Common myeloid progenitor, CD34-positive (primary cell): Measurements from ENCODE around the gene REC8.
A peak's percentile ranks its signal among the peaks of the same experiment; 100 is the strongest.

Experiments
- CTCF ChIA-PET: fragments of 350-600 bp; sonication (Branson Sonifier 250); formaldehyde crosslinking; loops from one replicate; lab custom pipeline; 2021; ENCODE audit warnings: antibody characterized with exemption; lab: Charles Lee
- POLR2A ChIA-PET: fragments of 350-600 bp; sonication (Branson Sonifier 250); formaldehyde crosslinking; loops from one replicate; lab custom pipeline; 2021; ENCODE audit warnings: antibody characterized with exemption; lab: Charles Lee
- DNase-seq, 3 donors: peaks; one replicate each; pipeline versions ENCODE4 v3.0.0 to v3.0.0-alpha.2; 2013
- H3K27ac ChIP-seq, 2 experiments: 1 replicate in 1 of 2; 2 replicates in 1 of 2; pipeline ENCODE4 v1.7.0; 2013; ENCODE audit warnings: inconsistent platforms in 2 of 2, low read length in 2 of 2, mild to moderate bottlenecking in 2 of 2, low read depth in 1 of 2, moderate library complexity in 1 of 2; ENCODE audit not compliant: severe bottlenecking in 2 of 2, insufficient read depth in 1 of 2, poor library complexity in 1 of 2
- H3K27me3 ChIP-seq, 5 experiments: replicated peaks in 2 of 5; 1 replicate in 3 of 5; 2 replicates in 2 of 5; pipeline versions ENCODE4 v1.6.1 to v1.7.0; 2013; ENCODE audit warnings: low read length in 4 of 5, mild to moderate bottlenecking in 2 of 5, moderate library complexity in 2 of 5, inconsistent platforms in 1 of 5; ENCODE audit not compliant: insufficient read depth in 5 of 5, control insufficient read depth in 4 of 5
- H3K36me3 ChIP-seq, 4 experiments: 1 replicate in 2 of 4; 2 replicates in 2 of 4; pipeline versions ENCODE4 v1.6.1 to v1.7.0; 2013; ENCODE audit warnings: low read length in 3 of 4, control low read depth in 1 of 4, mild to moderate bottlenecking in 1 of 4; ENCODE audit not compliant: control insufficient read depth in 4 of 4, insufficient read depth in 4 of 4
- H3K4me1 ChIP-seq, 4 experiments: 1 replicate in 3 of 4; 2 replicates in 1 of 4; pipeline versions ENCODE4 v1.6.1 to v1.7.1; 2013; ENCODE audit warnings: low read length in 3 of 4, mild to moderate bottlenecking in 3 of 4, control low read depth in 1 of 4, inconsistent platforms in 1 of 4, moderate library complexity in 1 of 4; ENCODE audit not compliant: control insufficient read depth in 4 of 4, insufficient read depth in 4 of 4; ENCODE audit errors: control extremely low read depth in 1 of 4
- H3K4me3 ChIP-seq, 7 experiments: 1 replicate in 4 of 7; 2 replicates in 3 of 7; pipeline versions ENCODE4 v1.5.1 to v1.7.0; 2013; ENCODE audit warnings: mild to moderate bottlenecking in 7 of 7, low read length in 6 of 7, moderate library complexity in 6 of 7, inconsistent platforms in 2 of 7, low read depth in 2 of 7, control low read depth in 1 of 7; ENCODE audit not compliant: insufficient read depth in 4 of 7, control insufficient read depth in 1 of 7; ENCODE audit errors: extremely low read depth in 1 of 7
- H3K9me3 ChIP-seq, 5 experiments: 1 replicate in 4 of 5; 2 replicates in 1 of 5; pipeline versions ENCODE4 v1.6.1 to v1.7.1; 2013; ENCODE audit warnings: low read length in 4 of 5, mild to moderate bottlenecking in 2 of 5, inconsistent platforms in 1 of 5, low read depth in 1 of 5, moderate library complexity in 1 of 5; ENCODE audit not compliant: control insufficient read depth in 4 of 5, insufficient read depth in 2 of 5; ENCODE audit errors: control extremely low read depth in 1 of 5
- WGBS: methylation state at CpG from one replicate; pipeline ENCODE4 v1.1.5; 2013; ENCODE audit not compliant: insufficient coverage; 5-methylcytosine and 5-hydroxymethylcytosine counted together

Gene REC8

DNA sequence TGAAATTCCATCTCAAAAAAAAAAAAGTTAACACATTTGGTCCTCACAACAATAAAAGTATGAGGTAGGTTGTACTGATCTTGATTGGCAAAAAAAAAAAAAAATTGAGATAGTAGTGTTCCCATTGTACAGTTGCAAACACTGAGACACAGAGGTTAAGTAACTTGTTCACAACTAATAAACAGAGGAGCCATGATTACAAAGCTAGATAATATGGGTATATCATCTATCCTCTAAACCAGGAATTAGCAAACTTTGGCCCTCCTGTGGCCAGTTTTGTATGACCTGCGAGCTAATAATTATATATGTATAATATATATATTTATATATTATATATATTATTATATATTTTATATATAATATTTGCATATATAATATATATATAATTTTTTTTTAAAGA, 38.1 kb upstream of the REC8 start:
- DNase-seq = peak in 1 of 3 donors; percentile 39
- ChIA-PET POLR2A (interaction anchor here (0.9 kb wide), 1 partner anchor 12 kb away, joined by 3 read pairs; no protein-coding TSS in a partner anchor), CTCF (interaction anchor here (1.2 to 5.7 kb wide), 5 partner anchors 7 to 27 kb away, joined by 3 to 46 read pairs (median 9); partner anchors contain the start of genes DCAF11, EMC9, IRF9 and NRL)
- no peaks in the 10 kb centered on the region for H3K27me3 ChIP-seq
- peaks cover 5 to 17% (median 14%) of the 10 kb centered on the region in 4 experiments for H3K36me3 ChIP-seq
- no peak overlapping the region for H3K27ac ChIP-seq
- no peak overlapping the region for H3K4me3 ChIP-seq
- WGBS = no CpG with 5 or more reads among the region's 1 CpG
- H3K9me3 ChIP-seq = no peaks in the 10 kb centered on the region
- H3K4me1 ChIP-seq = peaks cover 0 to 41% (median 27%) of the 10 kb centered on the region in 4 experiments

- CTCF ChIA-PET = interaction anchor here (0.7 to 6.4 kb wide), 9 partner anchors 11 to 77 kb away, joined by 3 to 61 read pairs (median 5); partner anchors contain the start of genes DCAF11, IRF9, NRL and PSME2
- Histone ChIP-seq H3K4me3 (peak overlapping the region; percentile 52 to 96 (median 87)), H3K27me3 (no peaks in the 10 kb centered on the region), H3K36me3 (peaks cover 5 to 27% (median 16%) of the 10 kb centered on the region in 4 experiments), H3K27ac (peak overlapping the region in 1 of 2 experiments; percentile 68), H3K4me1 (peaks cover 2 to 54% (median 35%) of the 10 kb centered on the region in 4 experiments), H3K9me3 (no peaks in the 10 kb centered on the region)
- 11% methylated on average over 9 of the region's 9 CpGs for WGBS
- peak in 1 of 3 donors; percentile 23 for DNase-seq
- POLR2A ChIA-PET = interaction anchor here (0.7 to 1.5 kb wide), 4 partner anchors 12 to 26 kb away, joined by 3 to 10 read pairs (median 3); partner anchors contain the start of genes DCAF11, NRL and RNF31
Measured at GRCh38 chr14:24135584-24135833, 36.4 kb upstream of the REC8 start.

DNA sequence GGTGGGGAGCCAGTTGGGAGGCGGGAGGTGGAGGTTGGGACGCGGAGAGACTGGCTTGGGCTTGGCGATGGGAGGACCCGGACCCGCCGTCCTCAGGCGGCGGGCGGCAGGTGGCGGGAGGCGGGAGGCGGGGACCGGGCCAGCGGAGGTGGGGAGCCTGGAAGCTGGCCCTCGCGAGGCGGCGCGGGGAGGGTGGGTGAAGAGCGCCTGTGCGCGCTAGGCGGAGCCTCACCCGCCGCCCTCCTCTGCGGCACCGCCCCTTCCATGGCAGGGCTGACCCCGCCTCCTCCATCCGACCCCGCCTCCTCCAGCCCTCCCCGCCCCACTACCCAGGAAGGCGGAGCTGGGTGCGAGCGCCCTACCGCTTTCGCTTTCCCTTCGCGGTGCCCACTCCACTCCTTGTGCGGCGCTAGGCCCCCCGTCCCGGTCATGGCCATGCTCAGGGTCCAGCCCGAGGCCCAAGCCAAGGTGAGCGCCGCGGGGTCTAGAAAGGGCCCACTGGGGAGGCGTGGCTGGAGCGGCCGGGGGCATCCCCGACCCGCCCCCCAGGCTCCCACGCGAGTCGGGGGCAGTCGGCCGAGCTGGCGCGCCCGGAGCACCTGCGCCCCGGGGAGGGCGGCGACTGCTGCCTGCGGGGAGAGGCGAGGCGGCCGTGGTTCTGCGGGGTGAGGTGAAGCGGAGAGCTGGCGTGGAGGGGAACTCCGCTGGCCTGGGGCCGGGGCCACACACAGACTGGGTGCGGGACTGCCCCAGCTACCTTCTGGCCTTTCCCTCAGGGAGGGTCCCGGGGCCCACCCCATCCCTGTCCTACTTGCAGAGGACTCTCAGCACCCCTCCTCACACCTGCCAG, 35.8 kb upstream of the REC8 start, which contains the start of gene PSME1:
Gene PSME1 (plus strand): TSS at position 361 of the 850 bp plus-strand sequence. CDS start 69 bp downstream, at position 430.
- no peaks in the 10 kb centered on the region for H3K27me3 ChIP-seq
- no peaks in the 10 kb centered on the region for H3K9me3 ChIP-seq
- WGBS = under 1% methylated on average over 36 of the region's 75 CpGs
- peaks cover 2 to 56% (median 36%) of the 10 kb centered on the region in 4 experiments for H3K4me1 ChIP-seq
- peaks cover 5 to 27% (median 16%) of the 10 kb centered on the region in 4 experiments for H3K36me3 ChIP-seq
- ChIA-PET CTCF (interaction anchor here (0.7 to 6.4 kb wide), 10 partner anchors 11 to 78 kb away, joined by 3 to 61 read pairs (median 6); partner anchors contain the start of genes DCAF11, IRF9, NRL and PSME2), POLR2A (interaction anchor here (0.7 to 1.5 kb wide), 5 partner anchors 11 to 26 kb away, joined by 3 to 10 read pairs (median 3); partner anchors contain the start of genes DCAF11, NRL, PSME2 and RNF31)
- peak within 1 kb of the TSS; percentile 71 to 96 (median 87) for H3K4me3 ChIP-seq
- peak; percentile 88 to 95 (median 94) for DNase-seq
- H3K27ac ChIP-seq = peak within 1 kb of the TSS; percentile 58 to 83

DNA sequence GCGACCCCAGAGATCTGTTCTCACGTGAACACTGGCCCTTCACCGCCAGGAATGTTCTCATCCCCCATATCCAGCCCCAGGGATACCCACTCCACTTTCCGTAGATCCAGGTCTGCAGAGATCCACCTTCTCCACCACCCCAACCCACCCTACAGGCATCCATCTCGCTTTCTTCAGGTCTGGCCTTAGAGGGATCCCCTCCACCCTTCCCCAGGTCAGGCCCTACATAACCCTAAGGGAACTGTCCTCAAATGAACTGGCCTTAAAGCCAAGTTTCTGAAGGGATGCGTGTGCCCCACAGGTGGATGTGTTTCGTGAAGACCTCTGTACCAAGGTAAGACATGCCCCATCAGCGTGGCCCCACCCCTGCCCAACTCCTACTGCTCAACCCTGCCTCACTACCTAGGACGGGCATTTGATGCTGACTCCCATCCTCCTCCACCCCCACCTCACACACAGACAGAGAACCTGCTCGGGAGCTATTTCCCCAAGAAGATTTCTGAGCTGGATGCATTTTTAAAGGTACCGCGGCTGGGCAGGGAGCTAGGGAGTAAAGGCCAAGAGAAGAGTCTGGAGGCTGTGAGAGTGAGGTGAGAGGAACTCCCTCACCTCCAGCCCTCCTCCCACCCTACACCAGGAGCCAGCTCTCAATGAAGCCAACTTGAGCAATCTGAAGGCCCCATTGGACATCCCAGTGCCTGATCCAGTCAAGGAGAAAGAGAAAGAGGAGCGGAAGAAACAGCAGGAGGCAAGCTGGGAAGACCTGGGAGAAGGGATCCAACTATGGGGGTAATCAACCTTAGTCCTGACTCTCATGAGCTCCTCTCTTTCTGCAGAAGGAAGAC, 35.0 kb upstream of the REC8 start:
- ChIA-PET POLR2A (interaction anchor here (0.7 to 2.0 kb wide), 5 partner anchors 10 to 55 kb away, joined by 3 to 10 read pairs (median 3); partner anchors contain the start of genes DCAF11, NRL, PSME2 and RNF31), CTCF (interaction anchor here (1.0 to 6.4 kb wide), 10 partner anchors 9 to 79 kb away, joined by 3 to 61 read pairs (median 7); partner anchors contain the start of genes DCAF11, IRF9, NRL and RNF31)
- H3K4me1 ChIP-seq = peaks cover 2 to 55% (median 38%) of the 10 kb centered on the region in 4 experiments
- no peak for DNase-seq
- H3K27ac ChIP-seq = peak overlapping the region; percentile 58 to 83
- H3K4me3 ChIP-seq = peak overlapping the region; percentile 71 to 96 (median 87)
- H3K9me3 ChIP-seq = no peaks in the 10 kb centered on the region
- H3K36me3 ChIP-seq = peaks cover 5 to 27% (median 16%) of the 10 kb centered on the region in 4 experiments
- 25% methylated on average over 8 of the region's 13 CpGs for WGBS
- no peaks in the 10 kb centered on the region for H3K27me3 ChIP-seq

- CTCF ChIA-PET = interaction anchor here (1.0 to 6.4 kb wide), 10 partner anchors 8 to 80 kb away, joined by 3 to 61 read pairs (median 7); partner anchors contain the start of genes DCAF11, IRF9, NRL and RNF31
- 91% methylated on average over 6 of the region's 8 CpGs for WGBS
- H3K9me3 ChIP-seq = no peaks in the 10 kb centered on the region
- no peaks in the 10 kb centered on the region for H3K27me3 ChIP-seq
- DNase-seq = no peak
- no peak overlapping the region for H3K27ac ChIP-seq
- POLR2A ChIA-PET = interaction anchor here (0.7 to 2.0 kb wide), 3 partner anchors 9 to 54 kb away, joined by 3 to 6 read pairs (median 3); partner anchors contain the start of genes PSME2 and RNF31
- peaks cover 5 to 27% (median 16%) of the 10 kb centered on the region in 4 experiments for H3K36me3 ChIP-seq
- H3K4me1 ChIP-seq = peaks cover 2 to 50% (median 38%) of the 10 kb centered on the region in 4 experiments
- H3K4me3 ChIP-seq = peak overlapping the region in 2 of 7 experiments; percentile 81 to 91
Measured at GRCh38 chr14:24137529-24138395, 34.1 kb upstream of the REC8 start.
